A673 (cell line): Measurements from ENCODE around the gene DIP2C. TPM values are rescaled to one million over a fixed set of nuclear protein-coding genes. Genes with fewer than 3 reads are reported as not detected.

Experiments
- BruUV-seq: library from RNA; stranded (reverse); fragments of 400-500 nt; replicated peaks from 2 replicates; lab custom pipeline; 2021; lab: Mats Ljungman, UMichigan
- CTCF ChIA-PET: fragments of 300-600 bp; sonication (Branson Sonifier 250); formaldehyde crosslinking; loops from one replicate; lab custom pipeline; 2022; ENCODE audit warnings: antibody characterized with exemption; lab: Charles Lee
- POLR2A ChIA-PET: fragments of 300-600 bp; sonication (Branson Sonifier 250); formaldehyde crosslinking; loops from one replicate; lab custom pipeline; 2022; ENCODE audit warnings: antibody characterized with exemption; ENCODE audit not compliant: low non-redundant PET; lab: Charles Lee
- DNase-seq: peaks from one replicate; pipeline ENCODE4 v3.0.0-alpha.2; 2015; ENCODE audit warnings: low spot score
- H3K27ac ChIP-seq: fragments of 200-600 bp; sonication (generic); 2 replicates; pipeline ENCODE4 v1.5.1; 2016; ENCODE audit warnings: mixed run types, low read depth, mild to moderate bottlenecking, mixed read lengths, antibody characterized with exemption, low read length; ENCODE audit not compliant: poor library complexity, severe bottlenecking
- H3K27me3 ChIP-seq: fragments of 200-600 bp; sonication (generic); replicated peaks from 2 replicates; pipeline ENCODE4 v1.6.1; 2017; ENCODE audit warnings: mixed run types, low read depth, mild to moderate bottlenecking, mixed read lengths, antibody characterized with exemption, low read length; ENCODE audit not compliant: insufficient read depth, poor library complexity
- H3K36me3 ChIP-seq: fragments of 200-600 bp; sonication (generic); 2 replicates; pipeline ENCODE4 v1.6.1; 2016; ENCODE audit warnings: mixed run types, mild to moderate bottlenecking, mixed read lengths, antibody characterized with exemption, low read length; ENCODE audit not compliant: insufficient read depth, poor library complexity, severe bottlenecking
- H3K4me1 ChIP-seq: fragments of 200-600 bp; sonication (generic); 2 replicates; pipeline ENCODE4 v1.6.1; 2017; ENCODE audit warnings: mixed run types, mild to moderate bottlenecking, mixed read lengths, antibody characterized with exemption, low read length; ENCODE audit not compliant: insufficient read depth, poor library complexity, severe bottlenecking
- H3K4me3 ChIP-seq: fragments of 200-600 bp; sonication (generic); 2 replicates; pipeline ENCODE4 v1.5.1; 2016; ENCODE audit warnings: low read depth, mixed run types, mild to moderate bottlenecking, mixed read lengths, low read length; ENCODE audit not compliant: poor library complexity, severe bottlenecking
- H3K9me3 ChIP-seq: fragments of 200-600 bp; sonication (generic); 2 replicates; pipeline ENCODE4 v1.6.1; 2016; ENCODE audit warnings: mixed run types, low read depth, mild to moderate bottlenecking, mixed read lengths, antibody characterized with exemption, low read length; ENCODE audit not compliant: poor library complexity, severe bottlenecking
- EZH2 ChIP-seq: fragments of 200-600 bp; sonication (generic); IDR thresholded peaks from 2 replicates; pipeline ENCODE4 v1.6.1; 2017; ENCODE audit warnings: borderline replicate concordance, low read depth, mild to moderate bottlenecking, mixed read lengths, antibody characterized with exemption, low read length; ENCODE audit not compliant: poor library complexity, severe bottlenecking
- intact Hi-C: fragments of 100-400 bp; cut with micrococcal nuclease; formaldehyde crosslinking; loops from one replicate; pipeline ENCODE4 v1.10.0; 2022; ENCODE audit not compliant: unreplicated experiment
- total RNA-seq: library from RNA; stranded (reverse); gene quantifications from 2 replicates; pipeline ENCODE4 v1.2.3, GENCODE V29; 2021
- TF ChIP-seq, protein P1 (sequence below): fragments of 300-800, 200-600 bp; sonication (generic); conservative IDR thresholded peaks from 2 replicates; pipeline ENCODE4 v1.5.1; 2017; ENCODE audit warnings: low read depth, mild to moderate bottlenecking, antibody characterized with exemption, low read length, moderate library complexity, mixed read lengths

Gene DIP2C
- total RNA-seq, 1 experiment from 2014 or later, result 13.2 TPM

DNA sequence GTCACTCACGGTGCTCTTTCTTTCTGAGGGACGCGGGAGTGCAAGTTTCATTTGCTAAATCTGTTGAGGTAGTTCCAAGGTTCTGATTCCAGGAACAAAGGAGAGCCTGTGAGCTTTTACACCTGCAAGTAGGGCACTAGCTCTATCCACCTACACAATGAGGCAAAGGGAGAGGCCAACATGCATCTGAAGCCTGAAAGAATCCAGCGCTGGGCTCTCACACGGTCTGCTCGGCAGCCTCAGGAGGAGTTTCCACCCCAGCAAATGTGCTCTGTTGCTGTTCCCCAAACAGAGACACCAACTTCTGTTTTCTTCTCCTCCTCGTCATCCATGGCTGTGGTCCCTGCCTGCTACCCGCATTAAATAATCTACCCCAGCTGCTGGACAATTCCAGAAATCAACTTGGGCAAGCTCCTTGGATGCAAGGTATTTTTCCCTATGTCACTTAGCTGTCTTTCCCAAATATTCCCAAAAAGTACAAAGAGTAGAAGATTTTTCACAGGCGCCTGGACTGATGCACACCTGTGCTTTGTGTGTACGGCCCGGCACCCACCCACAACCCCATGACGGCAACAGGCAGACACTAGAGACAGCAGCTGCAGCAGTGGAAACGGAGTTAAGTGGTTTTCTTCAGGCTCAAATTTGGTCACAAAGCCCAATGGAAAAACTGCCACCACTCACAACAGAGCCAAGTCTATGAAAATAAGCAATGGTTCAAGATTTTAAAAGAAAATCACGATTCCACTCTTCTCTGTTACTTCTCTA, 377.4 kb downstream of the DIP2C start:
- no TSS peak for BruUV-seq
- Histone ChIP-seq H3K4me3 (no peak overlapping the region), H3K36me3 (no peaks in the 10 kb centered on the region), H3K27ac (no peak overlapping the region), H3K9me3 (no peaks in the 10 kb centered on the region), H3K4me1 (peaks cover 38% of the 10 kb centered on the region), H3K27me3 (no peaks in the 10 kb centered on the region)
- intact Hi-C loops, result no loop called here
- CTCF ChIA-PET, result no interaction called here
- TF ChIP-seq, protein P1, sequence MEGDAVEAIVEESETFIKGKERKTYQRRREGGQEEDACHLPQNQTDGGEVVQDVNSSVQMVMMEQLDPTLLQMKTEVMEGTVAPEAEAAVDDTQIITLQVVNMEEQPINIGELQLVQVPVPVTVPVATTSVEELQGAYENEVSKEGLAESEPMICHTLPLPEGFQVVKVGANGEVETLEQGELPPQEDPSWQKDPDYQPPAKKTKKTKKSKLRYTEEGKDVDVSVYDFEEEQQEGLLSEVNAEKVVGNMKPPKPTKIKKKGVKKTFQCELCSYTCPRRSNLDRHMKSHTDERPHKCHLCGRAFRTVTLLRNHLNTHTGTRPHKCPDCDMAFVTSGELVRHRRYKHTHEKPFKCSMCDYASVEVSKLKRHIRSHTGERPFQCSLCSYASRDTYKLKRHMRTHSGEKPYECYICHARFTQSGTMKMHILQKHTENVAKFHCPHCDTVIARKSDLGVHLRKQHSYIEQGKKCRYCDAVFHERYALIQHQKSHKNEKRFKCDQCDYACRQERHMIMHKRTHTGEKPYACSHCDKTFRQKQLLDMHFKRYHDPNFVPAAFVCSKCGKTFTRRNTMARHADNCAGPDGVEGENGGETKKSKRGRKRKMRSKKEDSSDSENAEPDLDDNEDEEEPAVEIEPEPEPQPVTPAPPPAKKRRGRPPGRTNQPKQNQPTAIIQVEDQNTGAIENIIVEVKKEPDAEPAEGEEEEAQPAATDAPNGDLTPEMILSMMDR, result no peak
- TF ChIP-seq EZH2, result no peak
- POLR2A ChIA-PET, result no interaction called here
- DNase-seq, result no peak

DNA sequence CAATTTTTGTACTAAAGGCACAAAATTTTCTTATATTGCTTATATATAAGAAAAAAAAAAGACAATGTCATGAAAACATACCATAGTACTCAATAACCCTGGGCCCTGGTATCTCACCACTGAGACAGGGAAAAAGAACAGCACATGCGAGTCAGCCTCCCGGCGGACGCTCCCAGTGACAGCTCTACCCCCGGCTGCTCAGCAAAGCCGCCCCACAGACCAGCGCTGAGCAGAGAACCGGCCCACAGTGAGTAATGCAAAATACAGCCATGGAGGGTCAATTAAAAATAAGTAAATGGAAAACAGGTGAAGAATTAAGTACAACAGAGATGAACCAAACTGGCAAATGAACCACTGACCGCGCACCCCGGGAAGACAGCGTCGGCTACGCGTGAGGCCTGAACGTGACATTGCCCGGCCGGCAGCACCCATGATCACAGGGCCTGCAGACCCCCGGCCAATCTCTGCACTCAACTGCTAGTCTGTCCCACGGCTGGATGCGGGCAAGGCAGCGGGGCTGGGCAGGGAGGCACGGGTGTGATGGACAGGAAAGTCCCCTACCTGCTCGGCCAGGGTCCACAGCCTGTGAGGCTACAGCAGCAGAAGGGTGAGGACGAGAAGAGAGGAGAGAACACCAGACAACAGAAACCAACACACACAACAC, 378.4 kb downstream of the DIP2C start:
- Histone ChIP-seq H3K4me3 (no peak overlapping the region), H3K4me1 (peaks cover 38% of the 10 kb centered on the region), H3K9me3 (no peaks in the 10 kb centered on the region), H3K36me3 (no peaks in the 10 kb centered on the region), H3K27me3 (no peaks in the 10 kb centered on the region), H3K27ac (no peak overlapping the region)
- BruUV-seq, result no TSS peak
- CTCF ChIA-PET, result no interaction called here
- intact Hi-C loops, result no loop called here
- TF ChIP-seq EZH2, result no peak
- TF ChIP-seq, protein P1, result no peak
- DNase-seq, result no peak
- POLR2A ChIA-PET, result no interaction called here

DNA sequence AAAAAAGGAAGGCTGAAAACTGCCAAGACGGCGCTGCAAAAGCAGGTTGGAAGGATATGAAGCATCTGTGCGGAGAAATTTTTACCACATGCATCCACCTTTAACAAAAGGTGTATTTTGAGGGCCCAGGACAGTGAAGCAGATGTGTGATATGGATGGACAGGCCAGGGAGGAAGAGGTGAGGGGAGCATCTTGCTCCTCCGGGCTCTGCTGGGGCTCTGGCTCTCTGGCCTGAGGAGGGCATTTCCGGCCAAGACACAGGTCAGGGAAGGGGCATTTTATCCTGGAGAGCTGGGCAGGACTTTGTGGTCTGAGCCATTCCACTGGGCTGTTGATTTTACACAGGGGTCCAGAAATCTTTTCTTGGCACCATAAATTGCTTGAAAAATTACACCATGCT, 379.1 kb downstream of the DIP2C start:
- no peaks in the 10 kb centered on the region for H3K36me3 ChIP-seq
- H3K4me3 ChIP-seq, result no peak overlapping the region
- no TSS peak for BruUV-seq
- no peaks in the 10 kb centered on the region for H3K27me3 ChIP-seq
- no peak overlapping the region for H3K27ac ChIP-seq
- CTCF ChIA-PET, result no interaction called here
- no peak for DNase-seq
- TF ChIP-seq EZH2, result no peak
- TF ChIP-seq, protein P1, result no peak
- H3K4me1 ChIP-seq, result peaks cover 39% of the 10 kb centered on the region
- intact Hi-C loops, result no loop called here
- no peaks in the 10 kb centered on the region for H3K9me3 ChIP-seq
- POLR2A ChIA-PET, result no interaction called here
